Sciatic nerve (tissue), 2 donors: ENCODE measurements around the gene CAPN3. TPM values are rescaled to one million over a fixed set of nuclear protein-coding genes. Genes with fewer than 3 reads are reported as not detected.

Experiments
- ATAC-seq: fragments of 200-7000 bp; cut with Tn5 transposase; one replicate; pipeline ENCODE4 v1.9.1; 2020; ENCODE audit warnings: mild to moderate bottlenecking, moderate library complexity
- DNase-seq: peaks from one replicate; pipeline ENCODE4 v3.0.0-alpha.2; 2020; ENCODE audit warnings: low spot score
- intact Hi-C: fragments of 100-400 bp; cut with DNase I; formaldehyde crosslinking; loops from one replicate; pipeline ENCODE4 v1.14.2; 2022
- total RNA-seq: library from RNA; stranded (reverse); fragmentation: NEBNext Ultra II Directional; extraction: Animal tissue kit (Norgen Biotek cat#: 25700); gene quantifications from one replicate; pipeline ENCODE4 v1.2.1, GENCODE V29; 2021
- donor health status: DM: no; HTN: no; CAD: no.
- donor health status: DM: no; HTN: no; CAD: no.

The CAPN3 gene
- total RNA-seq, 1 donor from 2014 or later: 21.9 TPM

DNA sequence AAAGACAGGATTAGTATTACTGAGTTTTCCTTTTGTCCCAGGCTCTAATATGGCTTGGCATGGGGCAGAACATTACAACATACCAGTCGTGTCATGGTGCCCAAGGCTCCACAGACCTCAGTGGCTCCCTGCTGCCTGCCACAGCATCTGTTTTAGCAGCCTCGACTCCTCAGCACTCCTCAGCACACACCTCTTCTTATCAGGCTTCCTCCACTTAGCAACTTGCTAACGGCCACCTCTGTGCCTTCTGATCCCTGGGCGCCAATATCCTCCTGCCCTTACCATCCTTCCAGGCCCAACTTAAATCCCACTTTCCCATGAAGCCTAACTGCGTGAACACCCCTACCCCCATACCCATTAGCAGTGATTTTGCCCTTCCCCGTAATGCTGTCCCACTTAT, 6.2 kb upstream of the CAPN3 start:
- intact Hi-C loops: no loop called here
- no peak for ATAC-seq
- no peak for DNase-seq

DNA sequence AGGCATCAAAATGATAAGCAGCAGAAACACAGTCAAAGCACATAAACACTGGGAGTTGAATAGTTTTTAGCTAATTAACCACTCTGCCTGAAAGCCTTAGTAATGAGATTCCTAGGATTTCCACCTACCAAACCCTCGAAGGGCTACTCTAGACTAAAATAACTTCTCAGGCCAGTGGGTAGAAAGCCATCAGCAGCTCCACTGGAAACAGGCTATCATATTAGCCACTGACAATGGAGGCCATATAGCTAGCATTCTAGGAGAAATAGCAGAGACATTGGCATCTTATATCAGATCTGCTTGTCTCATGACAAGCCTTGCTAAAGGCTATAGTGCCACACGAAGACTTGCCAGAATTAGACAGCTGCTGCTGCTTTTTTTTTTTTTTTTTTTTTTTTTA, 4.5 kb upstream of the CAPN3 start:
- DNase-seq (no peak), ATAC-seq (no peak)
- intact Hi-C loops: no loop called here

DNA sequence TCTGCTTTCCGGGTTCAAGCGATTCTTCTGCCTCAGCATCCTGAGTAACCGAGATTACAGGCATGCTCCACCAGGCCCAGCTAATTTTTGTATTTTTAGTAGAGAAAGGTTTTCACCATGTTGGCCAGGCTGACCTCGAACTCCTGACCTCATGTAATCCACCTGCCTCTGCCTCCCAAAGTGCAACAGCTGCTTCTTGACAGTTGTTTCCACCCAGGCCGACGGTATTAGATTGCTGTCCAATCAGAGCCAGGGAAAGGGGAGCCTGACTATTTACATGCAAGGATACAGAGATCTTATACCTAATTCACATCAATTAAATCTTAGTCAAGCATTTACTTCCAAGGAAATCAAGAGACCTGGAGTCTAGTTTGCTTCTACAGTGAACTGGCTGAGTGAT, 4.0 kb upstream of the CAPN3 start:
- DNase-seq (no peak), ATAC-seq (no peak)
- intact Hi-C loops: no loop called here

DNA sequence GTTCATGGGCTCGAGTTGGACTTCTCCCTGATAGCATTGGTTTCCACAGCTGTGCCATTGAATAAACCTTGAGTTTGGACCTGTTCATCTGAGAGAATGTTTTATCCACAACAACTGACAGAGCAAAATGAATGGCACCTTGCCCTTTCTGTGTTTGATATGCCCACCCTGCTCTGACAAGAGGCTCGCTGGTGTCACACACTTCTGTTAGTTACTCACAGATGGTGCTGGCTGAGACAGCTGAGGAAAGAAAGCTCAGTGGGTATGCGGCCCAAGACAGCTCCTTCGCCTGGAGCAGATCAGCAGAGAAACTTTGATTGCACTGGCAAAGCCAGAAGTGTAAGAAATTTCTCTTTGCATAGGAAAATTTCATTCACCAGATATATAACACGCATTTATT, 2.5 kb upstream of the CAPN3 start:
- intact Hi-C loops: no loop called here
- DNase-seq (no peak), ATAC-seq (no peak)

DNA sequence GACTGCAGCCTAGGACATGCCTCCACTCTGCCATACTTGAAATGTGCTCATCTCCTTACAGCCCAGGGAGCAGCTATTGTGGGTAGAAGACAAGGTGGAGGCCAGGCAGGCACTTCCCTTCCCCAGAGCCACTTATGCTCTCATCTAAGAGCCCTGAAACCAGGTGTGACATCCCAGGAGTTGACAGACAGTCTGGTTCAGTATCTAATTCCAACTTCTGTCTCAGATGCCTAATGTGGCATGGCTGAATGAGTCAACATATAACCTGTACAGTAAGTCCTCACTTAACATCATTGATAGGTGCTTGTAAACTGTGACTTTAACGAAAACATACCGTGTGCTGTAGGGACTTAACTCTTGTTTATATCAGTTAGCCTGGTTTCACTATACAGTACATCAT, 1.2 kb upstream of the CAPN3 start:
- ATAC-seq (no peak), DNase-seq (no peak)
- intact Hi-C loops: no loop called here

DNA sequence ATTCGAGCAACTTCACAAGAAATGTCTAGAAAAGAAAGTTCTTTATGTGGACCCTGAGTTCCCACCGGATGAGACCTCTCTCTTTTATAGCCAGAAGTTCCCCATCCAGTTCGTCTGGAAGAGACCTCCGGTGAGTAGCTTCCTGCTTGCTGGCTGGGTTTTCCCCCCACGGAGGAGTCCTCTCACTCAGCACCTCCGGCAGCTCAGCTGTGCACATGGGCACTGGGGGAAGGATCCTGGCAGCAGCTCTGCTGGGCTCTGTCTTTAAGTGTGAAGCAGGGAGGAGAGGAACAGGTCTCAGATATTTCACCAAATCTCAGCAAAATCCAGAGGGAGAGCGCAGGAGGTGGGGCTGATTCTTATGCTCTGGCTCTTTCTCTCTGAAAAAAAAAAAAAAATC, 684 bp downstream of the CAPN3 start:
- intact Hi-C loops: no loop called here
- no peak for DNase-seq
- ATAC-seq: no peak

DNA sequence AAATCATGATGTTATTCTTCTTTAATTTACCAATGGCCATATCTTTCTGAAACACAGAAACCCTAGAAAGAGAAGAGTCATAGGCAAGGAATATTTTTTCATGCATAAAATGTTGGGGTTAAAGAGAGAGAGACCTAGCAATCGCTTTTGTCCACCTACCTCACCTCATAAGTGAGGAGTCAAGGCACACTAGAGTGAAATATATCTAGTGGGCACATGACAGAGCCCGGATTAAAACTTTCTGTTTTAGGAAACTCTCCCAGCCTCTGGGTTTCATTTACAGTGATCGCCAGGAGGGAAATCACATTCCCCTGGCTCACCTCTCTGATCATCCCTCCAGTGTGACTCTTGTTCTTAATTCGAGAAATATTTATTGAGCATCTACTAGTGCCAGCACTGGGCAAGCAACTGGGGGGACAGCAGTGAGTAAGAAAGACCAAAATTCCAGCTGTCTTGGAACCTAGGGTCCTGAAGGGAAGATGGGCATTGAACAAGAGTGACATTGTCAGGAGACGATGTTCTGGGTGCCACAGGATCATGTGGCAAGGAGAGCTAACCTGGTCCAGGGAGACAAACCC, 1.3 kb downstream of the CAPN3 start:
- no peak for DNase-seq
- intact Hi-C loops: no loop called here
- no peak for ATAC-seq

DNA sequence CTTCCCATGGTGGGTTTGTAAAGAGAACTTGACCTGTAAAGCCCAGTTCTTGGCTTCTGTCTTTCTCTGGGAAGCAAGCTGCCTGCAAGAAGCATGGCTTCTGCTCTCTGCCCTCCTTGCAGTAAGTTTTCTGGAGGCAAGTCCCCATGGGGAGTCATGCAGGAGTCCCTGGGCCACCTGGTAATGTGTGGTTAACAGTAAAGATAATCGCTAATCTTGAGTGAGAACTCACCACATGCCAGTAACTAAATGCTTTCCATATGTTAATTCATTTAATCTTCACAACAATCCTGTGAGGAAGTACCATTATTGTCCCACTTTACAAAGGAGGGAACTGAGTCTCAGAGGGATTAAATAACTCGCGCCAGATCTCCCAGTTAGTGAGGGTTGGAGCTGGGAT, 4.2 kb downstream of the CAPN3 start:
- no peak for ATAC-seq
- DNase-seq: no peak
- intact Hi-C loops: no loop called here

DNA sequence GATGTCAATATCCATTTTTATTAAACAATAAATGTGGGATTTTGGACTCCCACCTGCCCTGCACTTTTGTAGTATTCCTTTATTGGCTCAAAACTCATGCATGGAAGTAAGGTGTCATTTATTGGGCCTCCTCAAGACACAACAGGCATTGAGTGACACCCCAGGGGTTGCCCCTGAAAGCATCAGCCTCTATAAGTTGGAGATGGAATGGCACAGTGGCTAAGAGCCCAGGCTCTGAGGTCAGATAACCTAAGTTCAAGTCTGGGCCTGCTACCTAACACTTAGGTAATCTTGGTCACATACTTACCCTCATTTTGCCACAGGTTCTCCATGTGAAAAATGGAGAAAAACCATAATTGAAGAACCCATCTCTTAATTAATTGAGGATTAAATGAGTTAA, 4.6 kb downstream of the CAPN3 start:
- ATAC-seq (no peak), DNase-seq (no peak)
- intact Hi-C loops: no loop called here

DNA sequence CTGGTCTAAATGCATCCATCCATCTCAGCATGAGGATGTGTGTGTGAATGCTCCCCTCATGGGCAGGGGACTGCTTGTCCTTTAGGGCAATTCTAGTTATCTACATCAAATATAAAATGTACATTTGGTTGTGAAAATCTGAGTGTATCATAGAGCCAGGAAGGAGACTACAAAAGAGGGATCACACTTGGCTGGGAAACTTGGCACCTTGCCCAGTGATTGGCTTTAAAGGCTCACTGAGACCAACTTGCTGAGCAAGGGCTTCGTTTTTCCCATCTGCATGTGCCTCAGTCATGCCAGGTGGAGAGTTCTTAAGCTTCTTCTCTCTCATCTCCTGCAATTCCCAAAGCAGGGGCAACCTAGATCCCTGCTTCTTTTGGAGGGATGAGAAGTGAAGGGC, 5.2 kb downstream of the CAPN3 start:
- intact Hi-C loops: no loop called here
- ATAC-seq (no peak), DNase-seq (no peak)

DNA sequence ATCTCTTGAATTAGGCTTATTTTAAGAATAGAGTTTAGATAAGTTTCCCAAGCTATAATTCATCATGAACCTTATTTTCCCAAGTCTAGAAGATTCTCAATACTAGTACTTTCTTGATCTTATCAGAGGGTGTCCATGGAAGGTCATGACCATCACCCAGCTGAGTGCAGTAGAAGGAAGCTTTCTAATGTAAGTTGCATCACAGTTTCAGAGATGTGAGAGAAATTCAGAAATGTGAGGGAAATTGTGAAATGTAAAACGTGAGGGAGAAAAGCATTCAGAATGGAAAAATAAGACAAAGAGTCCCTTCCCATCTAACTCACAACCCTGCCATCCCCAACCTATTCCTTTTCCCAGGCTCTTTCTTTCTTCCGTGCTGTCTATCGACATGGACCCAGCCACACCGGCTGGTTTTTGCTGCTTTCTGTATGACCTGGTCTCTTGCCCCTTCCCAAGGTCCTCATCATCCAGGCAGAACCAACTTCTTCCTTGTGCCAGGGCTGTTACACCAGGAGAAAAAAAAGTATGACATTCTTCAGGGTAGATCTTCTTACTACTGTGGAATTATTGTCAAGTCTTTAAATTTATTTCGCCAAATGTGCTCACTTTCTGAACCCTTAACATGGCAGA, 6.7 kb downstream of the CAPN3 start:
- DNase-seq: no peak
- intact Hi-C loops: no loop called here
- no peak for ATAC-seq

DNA sequence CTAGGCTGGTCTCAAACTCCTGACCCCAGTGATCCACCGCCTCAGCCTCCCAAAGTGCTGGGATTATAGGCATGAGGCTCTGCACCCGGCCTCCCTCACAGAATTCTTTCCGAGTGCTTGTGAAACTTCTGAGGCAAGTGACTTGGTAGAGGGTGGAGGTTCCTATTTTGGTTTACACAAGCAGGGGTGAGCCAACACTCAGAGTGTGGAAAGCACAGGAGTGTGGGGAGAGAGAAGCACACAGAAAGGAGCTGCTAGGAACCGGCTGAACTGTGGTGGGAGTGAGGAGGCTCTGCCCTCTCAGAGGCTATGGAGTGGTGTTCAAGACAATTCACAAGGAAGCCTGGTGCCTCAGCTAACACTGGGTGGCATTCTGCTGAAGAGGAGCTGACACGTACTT, 7.7 kb downstream of the CAPN3 start:
- ATAC-seq (no peak), DNase-seq (no peak)
- intact Hi-C loops: no loop called here

DNA sequence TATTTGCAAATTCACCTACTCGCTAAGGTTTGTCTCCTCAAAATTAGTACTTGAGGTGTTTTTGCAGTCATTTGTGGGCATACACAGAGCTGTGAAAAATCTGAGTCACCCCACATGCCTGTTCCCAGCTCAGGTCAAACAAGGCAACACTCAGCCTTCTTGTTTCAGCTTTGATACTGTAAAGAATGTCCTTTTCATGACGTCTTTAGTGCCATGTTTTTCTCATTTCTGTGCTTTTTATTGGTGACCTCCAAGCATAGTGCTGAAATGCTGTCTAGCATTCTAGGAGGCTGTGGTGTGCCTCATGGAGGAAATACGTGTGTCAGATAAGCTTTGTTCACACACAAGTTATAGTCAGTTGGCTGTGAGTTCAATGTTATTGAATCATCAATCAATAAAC, 8.8 kb downstream of the CAPN3 start:
- intact Hi-C loops: no loop called here
- no peak for ATAC-seq
- DNase-seq: no peak

DNA sequence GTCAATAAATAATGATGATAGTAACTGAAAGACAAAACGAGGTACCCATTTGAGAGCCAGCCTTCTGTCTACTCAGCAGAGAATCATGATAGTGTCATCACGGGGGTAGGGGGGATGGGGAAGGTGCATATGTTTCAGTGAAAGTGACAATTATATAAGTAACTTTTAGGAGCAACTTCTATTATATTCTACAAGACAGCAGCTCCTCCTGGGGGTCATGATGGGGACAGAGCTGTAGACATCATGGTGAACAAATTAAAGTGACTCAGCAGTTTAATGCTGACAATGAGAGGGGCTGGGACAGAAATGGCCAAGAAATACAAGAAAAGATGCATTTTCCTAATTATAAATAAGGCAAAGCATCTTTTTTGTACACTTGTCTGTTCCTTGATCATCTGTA, 11.8 kb downstream of the CAPN3 start:
- intact Hi-C loops: no loop called here
- DNase-seq (no peak), ATAC-seq (no peak)

DNA sequence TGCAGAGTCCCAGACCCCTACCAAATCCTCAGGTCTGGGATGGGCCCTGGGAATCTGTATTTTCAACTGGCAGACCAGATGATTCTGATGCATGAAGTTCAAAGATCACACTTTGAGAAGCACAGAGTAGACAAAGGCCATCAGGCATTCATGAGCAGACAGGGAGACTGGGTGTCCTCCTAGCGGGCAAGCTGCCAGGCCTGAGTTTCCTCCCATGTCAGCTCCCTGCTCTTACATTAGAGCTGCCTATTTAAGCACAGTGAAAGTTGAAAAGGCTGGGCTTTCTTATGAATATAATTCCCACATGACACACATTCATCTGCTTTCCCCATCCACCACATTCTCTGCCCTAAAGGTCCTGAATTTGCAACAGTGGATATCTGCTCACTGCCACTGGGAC, 14.0 kb downstream of the CAPN3 start:
- intact Hi-C loops: no loop called here
- no peak for ATAC-seq
- DNase-seq: no peak

DNA sequence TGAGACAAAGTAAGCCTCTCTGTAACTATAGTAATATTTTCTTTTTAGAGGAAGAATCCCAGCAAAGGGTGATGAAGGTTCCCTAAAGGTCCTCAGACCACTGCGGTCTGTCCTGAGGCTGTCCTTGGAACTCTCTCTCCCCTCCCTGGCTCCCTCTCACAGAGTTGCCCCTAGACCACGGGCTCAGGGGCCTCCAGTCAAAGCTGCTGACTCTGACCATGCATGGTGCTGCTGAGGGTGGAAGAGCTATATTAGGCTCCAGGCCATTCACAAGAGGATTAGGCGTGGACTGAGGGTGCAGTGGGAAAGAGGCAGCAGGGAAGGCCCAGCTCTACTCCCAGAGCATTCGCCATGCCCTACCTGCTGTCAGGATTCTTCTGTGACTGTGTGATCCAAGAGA, 14.6 kb downstream of the CAPN3 start:
- intact Hi-C loops: no loop called here
- no peak for ATAC-seq
- no peak for DNase-seq

DNA sequence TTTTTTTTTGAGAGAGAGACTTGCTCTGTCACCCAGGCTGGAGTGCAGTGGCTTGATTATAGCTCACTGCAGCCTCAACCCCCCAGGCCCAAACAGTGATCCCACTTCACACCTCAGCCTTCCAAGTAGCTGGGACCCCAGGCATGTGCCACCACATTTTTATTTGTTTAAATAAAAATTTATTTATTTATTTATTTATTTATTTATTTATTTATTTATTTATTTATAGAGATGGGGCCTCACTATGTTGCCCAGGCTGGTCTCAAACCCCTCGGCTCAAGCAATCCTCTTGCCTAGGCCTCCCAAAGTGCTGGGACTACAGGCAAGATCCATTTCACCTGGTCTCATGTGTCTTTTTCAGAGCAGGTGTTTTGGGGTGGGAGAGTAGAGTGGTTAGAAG, 15.5 kb downstream of the CAPN3 start:
- DNase-seq (no peak), ATAC-seq (no peak)
- intact Hi-C loops: no loop called here

DNA sequence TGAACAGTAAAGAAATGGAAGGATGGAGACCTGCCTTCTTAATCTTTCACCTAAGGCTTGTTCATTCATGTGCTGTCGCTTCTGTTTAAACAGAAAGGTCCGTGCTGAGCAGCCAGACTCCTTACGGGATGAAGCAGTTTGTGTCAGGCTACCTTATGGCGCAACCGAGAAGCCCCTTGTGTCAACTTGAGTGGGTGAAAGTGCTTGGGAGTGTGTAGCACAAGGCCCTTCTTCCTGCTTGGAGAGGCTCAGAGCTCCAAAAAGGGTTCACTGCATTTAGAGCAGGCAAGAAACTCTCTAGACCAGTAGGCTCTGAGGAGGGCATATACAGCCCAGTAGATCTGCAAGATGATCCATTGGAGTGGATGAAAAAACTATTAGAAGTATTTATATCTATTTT, 16.0 kb downstream of the CAPN3 start:
- DNase-seq (no peak), ATAC-seq (no peak)
- intact Hi-C loops: no loop called here

DNA sequence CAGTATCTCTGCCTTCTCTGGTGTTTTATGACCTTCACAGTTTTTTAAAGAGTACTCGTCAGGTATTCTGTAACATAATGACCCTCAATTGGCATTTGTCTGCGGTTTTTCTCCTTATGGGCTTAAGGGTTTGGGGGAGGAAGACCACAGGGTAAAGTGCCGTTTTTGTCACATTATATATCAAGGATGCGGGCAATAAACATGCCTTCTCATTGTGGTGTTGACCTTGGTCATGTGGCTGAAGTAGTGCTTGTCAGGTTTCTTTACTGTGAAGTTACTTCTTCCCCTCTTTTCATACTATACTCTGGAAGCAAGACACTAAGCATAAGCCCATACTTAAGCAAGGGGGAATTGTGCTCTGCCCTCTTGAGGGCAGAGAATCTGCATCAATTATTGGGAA, 16.6 kb downstream of the CAPN3 start:
- intact Hi-C loops: no loop called here
- ATAC-seq (no peak), DNase-seq (no peak)

DNA sequence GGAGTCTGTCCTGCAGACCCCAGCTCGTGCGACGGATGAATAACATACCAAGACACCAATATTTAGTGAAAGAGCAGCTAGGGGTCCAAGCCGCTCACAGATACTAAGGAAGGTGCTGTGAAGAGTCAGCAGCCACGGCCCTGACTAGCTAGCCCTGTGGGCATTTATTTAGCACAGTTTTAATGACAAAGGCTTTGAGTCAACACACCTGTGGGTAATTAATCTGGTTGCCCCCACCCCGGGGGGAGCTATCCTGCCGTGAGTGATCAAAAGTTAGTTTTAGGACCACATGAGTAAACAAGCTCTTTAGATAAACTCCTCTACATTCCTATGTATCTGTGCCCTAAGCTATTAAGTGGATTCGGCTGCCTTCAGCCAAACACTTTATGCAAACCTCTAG, 18.7 kb downstream of the CAPN3 start:
- intact Hi-C loops: no loop called here
- DNase-seq: no peak
- no peak for ATAC-seq

DNA sequence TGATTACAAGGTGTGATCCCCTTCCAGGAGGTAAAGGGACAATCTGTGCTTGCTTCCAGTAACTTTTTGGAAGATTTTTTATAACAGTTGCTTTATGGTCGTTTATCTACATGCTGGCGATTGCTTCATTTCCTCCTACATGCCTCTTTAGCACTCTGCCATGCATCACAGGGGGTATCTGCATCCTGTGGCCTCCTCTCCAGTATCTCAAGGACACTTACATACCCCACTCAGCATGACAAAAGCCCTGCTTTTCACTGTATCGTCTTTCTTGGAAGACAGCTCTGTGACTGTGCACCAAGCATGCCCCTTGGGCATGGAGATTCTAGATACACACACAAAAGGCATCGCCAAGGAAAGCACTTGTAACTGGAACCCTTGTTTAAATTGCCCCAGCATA, 25.3 kb downstream of the CAPN3 start:
- ATAC-seq: no peak
- no peak for DNase-seq
- intact Hi-C loops: no loop called here
